MCF 10A (cell line): ENCODE data around the gene IL6ST. TPM values are rescaled to one million over a fixed set of nuclear protein-coding genes. Genes with fewer than 3 reads are reported as not detected.

Source experiments
- BruUV-seq: library from RNA; stranded (reverse); fragments of 400-500 nt; replicated peaks from 2 replicates; lab custom pipeline; 2021; lab: Mats Ljungman, UMichigan
- CTCF ChIA-PET: fragments of 300-600 bp; sonication (Branson Sonifier 250); formaldehyde crosslinking; extraction: SDS; loops from one replicate; lab custom pipeline; 2021; ENCODE audit warnings: antibody characterized with exemption, inconsistent platforms; lab: Yijun Ruan, JAX
- POLR2A ChIA-PET: fragments of 300-600, 350-650 bp; sonication (Branson Sonifier 250); formaldehyde crosslinking; extraction: SDS; loops from one replicate; lab custom pipeline; 2020; ENCODE audit warnings: antibody characterized with exemption, inconsistent platforms; lab: Yijun Ruan, JAX
- DNase-seq: peaks from one replicate; pipeline ENCODE4 v3.0.0-alpha.2; 2018; ENCODE audit not compliant: unreplicated experiment
- H3K27ac Mint-ChIP-seq: one replicate; pipeline ENCODE4 v1.8.0; 2022; ENCODE audit warnings: mild to moderate bottlenecking, low read depth, mixed read lengths; ENCODE audit not compliant: unreplicated experiment
- H3K27me3 Mint-ChIP-seq: one replicate; pipeline ENCODE4 v1.8.0; 2022; ENCODE audit warnings: mixed read lengths; ENCODE audit not compliant: insufficient read depth, unreplicated experiment
- H3K36me3 Mint-ChIP-seq: one replicate; pipeline ENCODE4 v1.8.0; 2022; ENCODE audit warnings: mild to moderate bottlenecking, moderate library complexity, mixed read lengths; ENCODE audit not compliant: insufficient read depth, unreplicated experiment
- H3K4me1 Mint-ChIP-seq: one replicate; pipeline ENCODE4 v1.8.0; 2022; ENCODE audit warnings: mixed read lengths; ENCODE audit not compliant: insufficient read depth, unreplicated experiment
- H3K4me3 Mint-ChIP-seq: one replicate; pipeline ENCODE4 v1.8.0; 2022; ENCODE audit warnings: mild to moderate bottlenecking, moderate library complexity, mixed read lengths; ENCODE audit not compliant: unreplicated experiment
- H3K9me3 Mint-ChIP-seq: one replicate; pipeline ENCODE4 v1.8.0; 2022; ENCODE audit warnings: mixed read lengths; ENCODE audit not compliant: unreplicated experiment
- intact Hi-C: fragments of 100-400 bp; cut with micrococcal nuclease; formaldehyde crosslinking; loops from 2 replicates; pipeline ENCODE4 v1.14.1; 2022
- total RNA-seq: library from RNA; stranded (reverse); gene quantifications from 2 replicates; pipeline ENCODE4 v1.2.3, GENCODE V29; 2022
- TF ChIP-seq, protein P1 (sequence below): fragments of 200-600 bp; IDR thresholded peaks from one replicate; pipeline ENCODE4 v1.8.0; 2022; ENCODE audit warnings: antibody characterized with exemption, mild to moderate bottlenecking; ENCODE audit not compliant: unreplicated experiment

IL6ST gene
- total RNA-seq, 1 experiment from 2014 or later = 115 TPM

DNA sequence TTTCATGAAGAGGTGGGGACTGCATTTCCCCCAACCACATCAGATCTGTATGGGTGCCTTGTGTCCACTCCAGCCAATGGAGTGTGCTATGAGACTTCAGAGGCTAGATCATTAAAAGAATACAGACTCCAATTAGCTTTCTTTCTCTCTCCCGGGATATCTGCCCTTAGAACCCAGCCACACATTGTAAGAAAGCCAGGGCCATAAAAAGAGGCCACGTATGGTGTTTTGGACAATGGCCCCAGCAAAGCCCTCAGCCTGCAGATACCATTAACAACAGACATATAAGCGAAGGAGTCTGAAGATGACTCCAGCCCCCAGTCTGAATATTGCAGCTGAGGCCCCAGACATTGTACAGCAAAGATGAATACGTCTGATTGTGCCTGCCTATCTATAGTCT, 21.5 kb downstream of the IL6ST start:
- intact Hi-C loops = no loop called here
- no peak for DNase-seq
- no TSS peak for BruUV-seq
- H3K27me3 Mint-ChIP-seq = no peaks in the 10 kb centered on the region
- H3K9me3 Mint-ChIP-seq = no peaks in the 10 kb centered on the region
- no peak overlapping the region for H3K4me3 Mint-ChIP-seq
- H3K27ac Mint-ChIP-seq = no peak overlapping the region
- CTCF ChIA-PET = interaction anchor here (0.6 to 0.9 kb wide), 4 partner anchors 20 to 228 kb away, joined by 3 read pairs; no protein-coding TSS in a partner anchor
- POLR2A ChIA-PET = interaction anchor here (1.0 kb wide), 1 partner anchor 14 kb away, joined by 4 read pairs; no protein-coding TSS in a partner anchor
- TF ChIP-seq, protein P1, sequence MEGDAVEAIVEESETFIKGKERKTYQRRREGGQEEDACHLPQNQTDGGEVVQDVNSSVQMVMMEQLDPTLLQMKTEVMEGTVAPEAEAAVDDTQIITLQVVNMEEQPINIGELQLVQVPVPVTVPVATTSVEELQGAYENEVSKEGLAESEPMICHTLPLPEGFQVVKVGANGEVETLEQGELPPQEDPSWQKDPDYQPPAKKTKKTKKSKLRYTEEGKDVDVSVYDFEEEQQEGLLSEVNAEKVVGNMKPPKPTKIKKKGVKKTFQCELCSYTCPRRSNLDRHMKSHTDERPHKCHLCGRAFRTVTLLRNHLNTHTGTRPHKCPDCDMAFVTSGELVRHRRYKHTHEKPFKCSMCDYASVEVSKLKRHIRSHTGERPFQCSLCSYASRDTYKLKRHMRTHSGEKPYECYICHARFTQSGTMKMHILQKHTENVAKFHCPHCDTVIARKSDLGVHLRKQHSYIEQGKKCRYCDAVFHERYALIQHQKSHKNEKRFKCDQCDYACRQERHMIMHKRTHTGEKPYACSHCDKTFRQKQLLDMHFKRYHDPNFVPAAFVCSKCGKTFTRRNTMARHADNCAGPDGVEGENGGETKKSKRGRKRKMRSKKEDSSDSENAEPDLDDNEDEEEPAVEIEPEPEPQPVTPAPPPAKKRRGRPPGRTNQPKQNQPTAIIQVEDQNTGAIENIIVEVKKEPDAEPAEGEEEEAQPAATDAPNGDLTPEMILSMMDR = no peak
- peaks cover 6% of the 10 kb centered on the region for H3K4me1 Mint-ChIP-seq
- H3K36me3 Mint-ChIP-seq = peaks cover 18% of the 10 kb centered on the region

DNA sequence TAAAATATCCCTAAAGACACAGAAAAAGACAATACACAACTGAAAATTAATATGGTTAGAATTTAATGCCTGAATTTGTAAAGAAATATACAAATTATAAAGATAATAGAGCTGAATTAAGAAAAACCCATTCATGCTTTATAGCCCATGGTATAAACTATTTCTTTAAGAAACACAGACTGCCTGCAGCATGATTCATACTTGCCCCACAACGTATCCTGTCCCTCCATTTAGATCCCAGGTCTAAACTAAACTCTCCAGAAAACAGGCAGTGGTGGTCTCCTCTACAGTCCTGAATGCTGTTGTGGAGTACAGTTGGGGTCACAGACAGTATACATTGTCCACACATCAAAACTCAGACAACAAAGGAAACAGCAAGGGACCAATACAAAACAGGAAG, 24.8 kb downstream of the IL6ST start:
- H3K27me3 Mint-ChIP-seq = no peaks in the 10 kb centered on the region
- DNase-seq = no peak
- intact Hi-C loops = no loop called here
- H3K36me3 Mint-ChIP-seq = peaks cover 27% of the 10 kb centered on the region
- H3K4me3 Mint-ChIP-seq = no peak overlapping the region
- no peaks in the 10 kb centered on the region for H3K9me3 Mint-ChIP-seq
- TF ChIP-seq, protein P1 = no peak
- no peak overlapping the region for H3K27ac Mint-ChIP-seq
- H3K4me1 Mint-ChIP-seq = peaks cover 13% of the 10 kb centered on the region
- ChIA-PET CTCF (interaction anchor here (0.6 to 4.1 kb wide), 3 partner anchors 24 to 232 kb away, joined by 3 to 22 read pairs (median 4); no protein-coding TSS in a partner anchor), POLR2A (interaction anchor here (1.0 to 1.2 kb wide), 2 partner anchors 10 to 12 kb away, joined by 3 to 5 read pairs; no protein-coding TSS in a partner anchor)
- no TSS peak for BruUV-seq

DNA sequence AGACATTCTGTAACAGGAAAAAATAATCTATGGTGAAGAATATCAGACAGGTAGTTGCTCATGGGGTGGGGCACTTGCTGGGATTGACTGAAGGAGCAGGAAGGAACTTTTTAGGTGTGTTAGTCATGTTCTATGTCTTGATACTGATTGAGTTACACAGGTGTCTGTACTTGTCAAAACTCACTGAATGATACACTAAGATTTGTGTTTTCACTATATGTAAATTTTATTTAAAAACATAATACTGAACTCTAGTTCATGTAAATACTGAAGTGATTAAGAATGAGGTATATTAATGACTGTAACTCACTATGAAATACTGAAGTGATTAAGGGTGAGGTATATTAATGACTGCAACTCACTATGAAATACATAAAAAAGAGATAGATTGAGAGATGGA, 28.5 kb downstream of the IL6ST start:
- intact Hi-C loops = no loop called here
- H3K36me3 Mint-ChIP-seq = peaks cover 31% of the 10 kb centered on the region
- peaks cover 13% of the 10 kb centered on the region for H3K4me1 Mint-ChIP-seq
- ChIA-PET CTCF (no interaction called here), POLR2A (no interaction called here)
- no peaks in the 10 kb centered on the region for H3K27me3 Mint-ChIP-seq
- no peak overlapping the region for H3K27ac Mint-ChIP-seq
- BruUV-seq = no TSS peak
- TF ChIP-seq, protein P1 = no peak
- no peaks in the 10 kb centered on the region for H3K9me3 Mint-ChIP-seq
- H3K4me3 Mint-ChIP-seq = no peak overlapping the region
- DNase-seq = peak; percentile 24

DNA sequence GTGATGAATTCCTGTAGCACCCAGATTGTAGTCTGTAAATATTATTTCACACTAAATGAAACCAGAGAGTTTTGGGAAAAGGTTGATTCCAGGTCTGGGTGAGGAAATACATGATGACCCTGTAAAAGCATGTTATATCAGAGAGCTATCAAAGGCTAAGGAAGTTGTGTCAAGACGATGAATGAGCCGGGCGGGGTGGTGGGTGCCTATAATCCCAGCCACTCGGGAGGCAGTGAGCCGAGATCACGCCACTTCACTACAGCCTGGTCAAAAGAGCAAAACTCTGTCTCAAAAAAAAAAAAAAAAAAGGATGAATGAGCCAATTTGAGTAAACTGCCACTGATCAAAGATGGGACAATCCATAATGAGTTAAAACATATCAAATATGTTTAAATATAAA, 29.2 kb downstream of the IL6ST start:
- H3K9me3 Mint-ChIP-seq = no peaks in the 10 kb centered on the region
- DNase-seq = no peak
- no peaks in the 10 kb centered on the region for H3K27me3 Mint-ChIP-seq
- H3K27ac Mint-ChIP-seq = no peak overlapping the region
- intact Hi-C loops = no loop called here
- TF ChIP-seq, protein P1 = no peak
- no peak overlapping the region for H3K4me3 Mint-ChIP-seq
- peaks cover 38% of the 10 kb centered on the region for H3K36me3 Mint-ChIP-seq
- peaks cover 13% of the 10 kb centered on the region for H3K4me1 Mint-ChIP-seq
- ChIA-PET POLR2A (no interaction called here), CTCF (no interaction called here)
- BruUV-seq = no TSS peak
